SK-N-SH (cell line): ENCODE measurements around the gene SLC46A1. TPM values are rescaled to one million over a fixed set of nuclear protein-coding genes. Genes with fewer than 3 reads are reported as not detected.

Experiments
- CTCF ChIA-PET: fragments of 300-600, 350-600 bp; formaldehyde crosslinking; extraction: SDS; loops from one replicate; lab custom pipeline; 2021; lab: Yijun Ruan, JAX
- POLR2A ChIA-PET: fragments of 350-600 bp; sonication (Branson Sonifier 250); formaldehyde crosslinking; extraction: SDS; loops from one replicate; lab custom pipeline; 2020; ENCODE audit warnings: antibody characterized with exemption, inconsistent platforms; lab: Yijun Ruan, JAX
- DNase-seq: peaks from one replicate; pipeline ENCODE4 v3.0.0; 2012
- H2AFZ ChIP-seq: fragments of 200-600 bp; sonication (generic); 2 replicates; pipeline ENCODE4 v1.8.1; 2016; ENCODE audit warnings: antibody characterized with exemption, mild to moderate bottlenecking, low read depth
- H3F3A ChIP-seq: fragments of 200-600 bp; sonication (generic); replicated peaks from 2 replicates; pipeline ENCODE3; 2016; ENCODE audit warnings: antibody characterized with exemption, mild to moderate bottlenecking; ENCODE audit not compliant: insufficient read depth
- H3K27ac ChIP-seq, 2 experiments: fragments of 200-500 bp in 1 of 2; fragments of 200-600 bp in 1 of 2; sonication (Bioruptor generic) in 1 of 2; sonication (generic), shearing (Covaris generic) in 1 of 2; 2 replicates each; pipeline versions ENCODE4 v1.5.1 to v1.6.1; 2014 to 2016; ENCODE audit warnings: low read depth in 2 of 2, inconsistent platforms in 1 of 2, low read length in 1 of 2, mild to moderate bottlenecking in 1 of 2, mixed read lengths in 1 of 2
- H3K27me3 ChIP-seq: fragments of 200-600 bp; sonication (generic), shearing (Covaris generic); 2 replicates; pipeline ENCODE4 v1.6.1; 2016; ENCODE audit warnings: mixed run types; ENCODE audit not compliant: insufficient read depth
- H3K36me3 ChIP-seq, 2 experiments: fragments of 200-500 bp in 1 of 2; fragments of 200-600 bp in 1 of 2; sonication (Bioruptor generic) in 1 of 2; sonication (generic) in 1 of 2; replicated peaks in 1 of 2; 2 replicates each; pipeline versions ENCODE3 to v1.5.1; 2014 to 2016; ENCODE audit warnings: low read length in 1 of 2, mild to moderate bottlenecking in 1 of 2; ENCODE audit not compliant: insufficient read depth in 2 of 2, control insufficient read depth in 1 of 2
- H3K4me1 ChIP-seq, 2 experiments: fragments of 200-500 bp in 1 of 2; fragments of 200-600 bp in 1 of 2; sonication (Bioruptor generic) in 1 of 2; sonication (generic), shearing (Covaris generic) in 1 of 2; 2 replicates each; pipeline versions ENCODE4 v1.5.1 to v1.6.1; 2014 to 2016; ENCODE audit warnings: low read depth in 1 of 2, low read length in 1 of 2, mixed run types in 1 of 2; ENCODE audit not compliant: insufficient read depth in 2 of 2, control insufficient read depth in 1 of 2
- H3K4me2 ChIP-seq: fragments of 200-600 bp; sonication (generic), shearing (Covaris generic); 2 replicates; pipeline ENCODE4 v1.6.1; 2017; ENCODE audit warnings: mixed run types
- H3K4me3 ChIP-seq, 2 experiments: fragments of 200-500 bp in 1 of 2; fragments of 200-600 bp in 1 of 2; sonication (Bioruptor generic) in 1 of 2; sonication (generic), shearing (Covaris generic) in 1 of 2; 2 replicates each; pipeline versions ENCODE4 v1.5.1 to v1.8.1; 2014 to 2016; ENCODE audit warnings: low read depth in 2 of 2, inconsistent platforms in 1 of 2, low read length in 1 of 2, mild to moderate bottlenecking in 1 of 2, mixed read lengths in 1 of 2, moderate library complexity in 1 of 2
- H3K79me2 ChIP-seq: fragments of 200-600 bp; sonication (generic); 2 replicates; pipeline ENCODE4 v1.8.1; 2017; ENCODE audit warnings: mild to moderate bottlenecking; ENCODE audit not compliant: insufficient read depth
- H3K9ac ChIP-seq: fragments of 200-600 bp; sonication (generic); 2 replicates; pipeline ENCODE4 v1.6.1; 2017; ENCODE audit warnings: mixed run types
- H3K9me2 ChIP-seq: fragments of 200-600 bp; sonication (generic); 2 replicates; pipeline ENCODE4 v1.6.1; 2017; ENCODE audit warnings: mixed run types
- H3K9me3 ChIP-seq: fragments of 200-600 bp; sonication (generic); 2 replicates; pipeline ENCODE4 v1.6.1; 2017; ENCODE audit warnings: mixed run types, mild to moderate bottlenecking, moderate library complexity
- H4K20me1 ChIP-seq: fragments of 200-600 bp; sonication (generic); 2 replicates; pipeline ENCODE4 v1.6.1; 2017; ENCODE audit warnings: mild to moderate bottlenecking, mixed run types; ENCODE audit not compliant: insufficient read depth
- EP300 ChIP-seq, 2 experiments: IDR thresholded peaks; 2 replicates each; pipeline versions ENCODE4 v1.4.0 to v1.6.1; 2012; ENCODE audit warnings: borderline replicate concordance in 1 of 2, low read depth in 1 of 2, low read length in 1 of 2
- EZH2phosphoT487 ChIP-seq: fragments of 200-600 bp; sonication (generic); IDR thresholded peaks from 2 replicates; pipeline ENCODE4 v1.6.1; 2017; ENCODE audit warnings: low read depth, mixed run types, mild to moderate bottlenecking, antibody characterized with exemption, moderate library complexity, borderline replicate concordance
- FOSL2 ChIP-seq: IDR thresholded peaks from 2 replicates; pipeline ENCODE4 v1.4.0; 2012; ENCODE audit warnings: low read depth, mild to moderate bottlenecking, moderate library complexity, borderline replicate concordance
- FOXJ3 ChIP-seq: sonication (generic); formaldehyde crosslinking; IDR thresholded peaks from 2 replicates; pipeline ENCODE4 v1.5.1; 2020; ENCODE audit warnings: mild to moderate bottlenecking, missing genetic modification reagents
- JUND ChIP-seq: IDR thresholded peaks from 2 replicates; pipeline ENCODE4 v1.4.0; 2012
- MEF2A ChIP-seq: IDR thresholded peaks from 2 replicates; pipeline ENCODE4 v1.4.0; 2012; ENCODE audit warnings: low read depth, borderline replicate concordance
- NFIC ChIP-seq: IDR thresholded peaks from 2 replicates; pipeline ENCODE4 v1.4.0; 2012; ENCODE audit warnings: borderline replicate concordance
- NRF1 ChIP-seq: IDR thresholded peaks from 2 replicates; pipeline ENCODE4 v1.6.1; 2012; ENCODE audit warnings: low read depth, mild to moderate bottlenecking, low read length
- RAD21 ChIP-seq: IDR thresholded peaks from 2 replicates; pipeline ENCODE4 v1.6.1; 2012; ENCODE audit warnings: mild to moderate bottlenecking, low read length
- RCOR1 ChIP-seq: fragments of 150-350 bp; IDR thresholded peaks from 2 replicates; pipeline ENCODE4 v1.6.1; 2017; ENCODE audit warnings: antibody characterized with exemption, low read length
- RFX5 ChIP-seq: IDR thresholded peaks from 2 replicates; pipeline ENCODE4 v1.6.1; 2012; ENCODE audit warnings: mild to moderate bottlenecking, improper control_type of control experiment, low read length
- RXRA ChIP-seq: IDR thresholded peaks from 2 replicates; pipeline ENCODE4 v1.4.0; 2012; ENCODE audit warnings: low read depth, mild to moderate bottlenecking, borderline replicate concordance
- TCF12 ChIP-seq: IDR thresholded peaks from 2 replicates; pipeline ENCODE4 v1.4.0; 2012
- ZBTB33 ChIP-seq: IDR thresholded peaks from 2 replicates; pipeline ENCODE4 v1.4.0; 2012; ENCODE audit warnings: low read depth, borderline replicate concordance
- WGBS: methylation state at CpG from one replicate; pipeline ENCODE4 v1.1.6; 2017; ENCODE audit warnings: low lambda C conversion rate; 5-methylcytosine and 5-hydroxymethylcytosine counted together
- polyA plus RNA-seq, 3 experiments: library from polyadenylated mRNA; depleted of rRNA; stranded (reverse); fragments of >200 nt; gene quantifications; 2 replicates each; pipeline ENCODE4 v1.2.3, GENCODE V29; 2012
- TF ChIP-seq, protein P1 (sequence below): IDR thresholded peaks from 2 replicates; pipeline ENCODE4 v1.4.0; 2012; ENCODE audit warnings: low read depth
- TF ChIP-seq, protein P2 (sequence below): fragments of 150-350 bp; IDR thresholded peaks from 2 replicates; pipeline ENCODE4 v1.6.1; 2016; ENCODE audit warnings: mild to moderate bottlenecking, low read depth, low read length
- TF ChIP-seq, protein P3 (sequence below): IDR thresholded peaks from 2 replicates; pipeline ENCODE4 v1.6.1; 2012; ENCODE audit warnings: mild to moderate bottlenecking, low read depth, low read length, moderate library complexity
- TF ChIP-seq, protein P4 (sequence below): fragments of 150-350 bp; IDR thresholded peaks from 2 replicates; pipeline ENCODE4 v1.6.1; 2017; ENCODE audit warnings: antibody characterized with exemption, low read length, low read depth, borderline replicate concordance
- TF ChIP-seq, protein P5 (sequence below): IDR thresholded peaks from 2 replicates; pipeline ENCODE4 v1.4.0; 2012; ENCODE audit warnings: low read depth, borderline replicate concordance
- TF ChIP-seq, protein P6 (sequence below): fragments of 200-600 bp; sonication (generic); IDR thresholded peaks from 2 replicates; pipeline ENCODE4 v1.6.1; 2017; ENCODE audit warnings: antibody characterized with exemption, mild to moderate bottlenecking, moderate library complexity

The SLC46A1 gene
- polyA plus RNA-seq, 1 of the 3 experiments (the other 2 are of a cell fraction), result 4.3 TPM

GRCh38 chr17:28413804-28414203 lies 7.8 kb upstream of the SLC46A1 start:
- no peak for DNase-seq
- peaks cover 5% of the 10 kb centered on the region for H3F3A ChIP-seq
- H3K4me3 ChIP-seq, result no peak overlapping the region
- H3K9me2 ChIP-seq, result no peaks in the 10 kb centered on the region
- no peak overlapping the region for H3K4me2 ChIP-seq
- no peak for TF ChIP-seq RAD21
- no peak for TF ChIP-seq FOSL2
- TF ChIP-seq NFIC, result no peak
- TF ChIP-seq EP300 (IDR thresholded peaks at IDR 0.05; ENCODE audit: borderline replicate concordance in 1 of 2, low read depth in 1 of 2, low read length in 1 of 2), result no peak
- TF ChIP-seq ZBTB33, result no peak
- TF ChIP-seq FOXJ3, result no peak
- TF ChIP-seq, protein P1, sequence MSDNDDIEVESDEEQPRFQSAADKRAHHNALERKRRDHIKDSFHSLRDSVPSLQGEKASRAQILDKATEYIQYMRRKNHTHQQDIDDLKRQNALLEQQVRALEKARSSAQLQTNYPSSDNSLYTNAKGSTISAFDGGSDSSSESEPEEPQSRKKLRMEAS, result no peak
- TF ChIP-seq JUND, result no peak
- TF ChIP-seq, protein P2, sequence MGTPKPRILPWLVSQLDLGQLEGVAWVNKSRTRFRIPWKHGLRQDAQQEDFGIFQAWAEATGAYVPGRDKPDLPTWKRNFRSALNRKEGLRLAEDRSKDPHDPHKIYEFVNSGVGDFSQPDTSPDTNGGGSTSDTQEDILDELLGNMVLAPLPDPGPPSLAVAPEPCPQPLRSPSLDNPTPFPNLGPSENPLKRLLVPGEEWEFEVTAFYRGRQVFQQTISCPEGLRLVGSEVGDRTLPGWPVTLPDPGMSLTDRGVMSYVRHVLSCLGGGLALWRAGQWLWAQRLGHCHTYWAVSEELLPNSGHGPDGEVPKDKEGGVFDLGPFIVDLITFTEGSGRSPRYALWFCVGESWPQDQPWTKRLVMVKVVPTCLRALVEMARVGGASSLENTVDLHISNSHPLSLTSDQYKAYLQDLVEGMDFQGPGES, result no peak
- TF ChIP-seq, protein P3, sequence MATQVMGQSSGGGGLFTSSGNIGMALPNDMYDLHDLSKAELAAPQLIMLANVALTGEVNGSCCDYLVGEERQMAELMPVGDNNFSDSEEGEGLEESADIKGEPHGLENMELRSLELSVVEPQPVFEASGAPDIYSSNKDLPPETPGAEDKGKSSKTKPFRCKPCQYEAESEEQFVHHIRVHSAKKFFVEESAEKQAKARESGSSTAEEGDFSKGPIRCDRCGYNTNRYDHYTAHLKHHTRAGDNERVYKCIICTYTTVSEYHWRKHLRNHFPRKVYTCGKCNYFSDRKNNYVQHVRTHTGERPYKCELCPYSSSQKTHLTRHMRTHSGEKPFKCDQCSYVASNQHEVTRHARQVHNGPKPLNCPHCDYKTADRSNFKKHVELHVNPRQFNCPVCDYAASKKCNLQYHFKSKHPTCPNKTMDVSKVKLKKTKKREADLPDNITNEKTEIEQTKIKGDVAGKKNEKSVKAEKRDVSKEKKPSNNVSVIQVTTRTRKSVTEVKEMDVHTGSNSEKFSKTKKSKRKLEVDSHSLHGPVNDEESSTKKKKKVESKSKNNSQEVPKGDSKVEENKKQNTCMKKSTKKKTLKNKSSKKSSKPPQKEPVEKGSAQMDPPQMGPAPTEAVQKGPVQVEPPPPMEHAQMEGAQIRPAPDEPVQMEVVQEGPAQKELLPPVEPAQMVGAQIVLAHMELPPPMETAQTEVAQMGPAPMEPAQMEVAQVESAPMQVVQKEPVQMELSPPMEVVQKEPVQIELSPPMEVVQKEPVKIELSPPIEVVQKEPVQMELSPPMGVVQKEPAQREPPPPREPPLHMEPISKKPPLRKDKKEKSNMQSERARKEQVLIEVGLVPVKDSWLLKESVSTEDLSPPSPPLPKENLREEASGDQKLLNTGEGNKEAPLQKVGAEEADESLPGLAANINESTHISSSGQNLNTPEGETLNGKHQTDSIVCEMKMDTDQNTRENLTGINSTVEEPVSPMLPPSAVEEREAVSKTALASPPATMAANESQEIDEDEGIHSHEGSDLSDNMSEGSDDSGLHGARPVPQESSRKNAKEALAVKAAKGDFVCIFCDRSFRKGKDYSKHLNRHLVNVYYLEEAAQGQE, result no peak
- TF ChIP-seq NRF1, result no peak
- TF ChIP-seq RCOR1, result no peak
- TF ChIP-seq, protein P4, sequence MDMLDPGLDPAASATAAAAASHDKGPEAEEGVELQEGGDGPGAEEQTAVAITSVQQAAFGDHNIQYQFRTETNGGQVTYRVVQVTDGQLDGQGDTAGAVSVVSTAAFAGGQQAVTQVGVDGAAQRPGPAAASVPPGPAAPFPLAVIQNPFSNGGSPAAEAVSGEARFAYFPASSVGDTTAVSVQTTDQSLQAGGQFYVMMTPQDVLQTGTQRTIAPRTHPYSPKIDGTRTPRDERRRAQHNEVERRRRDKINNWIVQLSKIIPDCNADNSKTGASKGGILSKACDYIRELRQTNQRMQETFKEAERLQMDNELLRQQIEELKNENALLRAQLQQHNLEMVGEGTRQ, result no peak
- TF ChIP-seq RXRA, result no peak
- TF ChIP-seq, protein P5, sequence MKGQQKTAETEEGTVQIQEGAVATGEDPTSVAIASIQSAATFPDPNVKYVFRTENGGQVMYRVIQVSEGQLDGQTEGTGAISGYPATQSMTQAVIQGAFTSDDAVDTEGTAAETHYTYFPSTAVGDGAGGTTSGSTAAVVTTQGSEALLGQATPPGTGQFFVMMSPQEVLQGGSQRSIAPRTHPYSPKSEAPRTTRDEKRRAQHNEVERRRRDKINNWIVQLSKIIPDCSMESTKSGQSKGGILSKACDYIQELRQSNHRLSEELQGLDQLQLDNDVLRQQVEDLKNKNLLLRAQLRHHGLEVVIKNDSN, result no peak
- TF ChIP-seq EZH2phosphoT487, result no peak
- no peak for TF ChIP-seq TCF12
- TF ChIP-seq RFX5, result no peak
- no peak for TF ChIP-seq MEF2A
- TF ChIP-seq, protein P6, sequence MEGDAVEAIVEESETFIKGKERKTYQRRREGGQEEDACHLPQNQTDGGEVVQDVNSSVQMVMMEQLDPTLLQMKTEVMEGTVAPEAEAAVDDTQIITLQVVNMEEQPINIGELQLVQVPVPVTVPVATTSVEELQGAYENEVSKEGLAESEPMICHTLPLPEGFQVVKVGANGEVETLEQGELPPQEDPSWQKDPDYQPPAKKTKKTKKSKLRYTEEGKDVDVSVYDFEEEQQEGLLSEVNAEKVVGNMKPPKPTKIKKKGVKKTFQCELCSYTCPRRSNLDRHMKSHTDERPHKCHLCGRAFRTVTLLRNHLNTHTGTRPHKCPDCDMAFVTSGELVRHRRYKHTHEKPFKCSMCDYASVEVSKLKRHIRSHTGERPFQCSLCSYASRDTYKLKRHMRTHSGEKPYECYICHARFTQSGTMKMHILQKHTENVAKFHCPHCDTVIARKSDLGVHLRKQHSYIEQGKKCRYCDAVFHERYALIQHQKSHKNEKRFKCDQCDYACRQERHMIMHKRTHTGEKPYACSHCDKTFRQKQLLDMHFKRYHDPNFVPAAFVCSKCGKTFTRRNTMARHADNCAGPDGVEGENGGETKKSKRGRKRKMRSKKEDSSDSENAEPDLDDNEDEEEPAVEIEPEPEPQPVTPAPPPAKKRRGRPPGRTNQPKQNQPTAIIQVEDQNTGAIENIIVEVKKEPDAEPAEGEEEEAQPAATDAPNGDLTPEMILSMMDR, result no peak
- TF ChIP-seq, all 33 proteins: peak for 0
- Histone ChIP-seq H4K20me1 (no peaks in the 10 kb centered on the region), H3K27ac (no peak overlapping the region), H3K4me1 (no peaks in the 10 kb centered on the region), H3K36me3 (no peaks in the 10 kb centered on the region), H3K9ac (no peak overlapping the region), H3K79me2 (no peaks in the 10 kb centered on the region), H3K9me3 (no peaks in the 10 kb centered on the region), H2AFZ (no peak overlapping the region), H3K27me3 (peaks cover 18% of the 10 kb centered on the region; the same call in 1 of the 2 replicates)
- POLR2A ChIA-PET, result no interaction called here
- WGBS, result 62% methylated on average over 7 of the region's 7 CpGs
- CTCF ChIA-PET, result interaction anchor here (1.1 kb wide), 1 partner anchor 9 kb away, joined by 3 read pairs; no protein-coding TSS in a partner anchor
